ENCODE results near the gene DMRTC1B.
"Not testable (repeated sequence)": the region's sequence is repeated elsewhere in the genome, so short reads cannot be mapped to it uniquely, and the experiment has no call there.

Gene DMRTC1B

GRCh38 chrX:72776653-72777466, at the start of gene DMRTC1B:
DMRTC1B (plus strand) TSS chrX:72776890; CDS start chrX:72845136, 68,246 bp downstream.
- TF ChIP-seq MAX (IDR thresholded peaks at IDR 0.05); RAD21 (IDR thresholded peaks at IDR 0.05; ENCODE audit: low read depth); TCF12 (IDR thresholded peaks at IDR 0.05; ENCODE audit: low read depth): not testable (repeated sequence)

- TF ChIP-seq YY1 (IDR thresholded peaks at IDR 0.05; ENCODE audit: low read depth) (no peak), CEBPB (IDR thresholded peaks at IDR 0.05) (no peak)
These were observed 48.8 kb upstream of the DMRTC1B start for GRCh38 chrX:72727846-72728245.

GRCh38 chrX:72735561-72735960, 41.1 kb upstream of the DMRTC1B start:
- TF ChIP-seq YY1 (IDR thresholded peaks at IDR 0.05; ENCODE audit: low read depth) = no peak
- no peak for TF ChIP-seq TCF12 (IDR thresholded peaks at IDR 0.05; ENCODE audit: low read depth)

GRCh38 chrX:72782560-72782959, 5.9 kb downstream of the DMRTC1B start, which contains the start of gene FAM236B:
FAM236B (minus strand) TSS chrX:72782660; CDS start chrX:72782560, 100 bp downstream.
- TF ChIP-seq CEBPB (IDR thresholded peaks at IDR 0.05); USF1 (IDR thresholded peaks at IDR 0.05); FOXM1 (IDR thresholded peaks at IDR 0.05; ENCODE audit: borderline replicate concordance, low read depth): not testable (repeated sequence)

GRCh38 chrX:72808110-72808509, 31.4 kb downstream of the DMRTC1B start, which contains the start of gene FAM236D:
FAM236D (minus strand) TSS chrX:72808210; CDS start chrX:72808110, 100 bp downstream.
- not testable (repeated sequence) for TF ChIP-seq CEBPB (IDR thresholded peaks at IDR 0.05); YY1 (IDR thresholded peaks at IDR 0.05; ENCODE audit: low read depth); ZBTB7A (IDR thresholded peaks at IDR 0.05; ENCODE audit: low read depth)
